HS-27A (cell line): ENCODE results near the gene MYO3B.

Source experiments
- DNase-seq: peaks from one replicate; pipeline ENCODE4 v3.0.0-alpha.2; 2012; ENCODE audit warnings: low read depth, missing footprints

Gene MYO3B

DNA sequence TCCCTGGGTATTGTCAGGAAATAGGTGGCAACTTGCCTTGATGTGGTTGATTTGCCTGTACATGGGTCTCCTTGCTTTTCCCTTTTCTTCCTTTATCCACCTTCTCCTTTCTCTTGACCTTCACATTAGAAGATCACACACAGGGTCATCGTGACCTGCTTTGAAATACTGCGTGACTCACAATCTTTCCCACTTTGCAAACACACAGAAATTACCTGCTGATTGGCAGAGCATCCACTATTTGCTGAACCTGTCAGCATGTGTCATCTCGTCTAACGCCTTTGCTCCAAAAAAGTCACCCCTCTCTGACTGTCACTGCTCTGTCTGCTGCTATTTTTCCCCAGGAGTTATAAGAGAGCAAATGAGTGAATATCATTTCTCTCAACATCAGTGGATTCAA, 60.8 kb downstream of the MYO3B start:
- no peak for DNase-seq

GRCh38 chr2:170240629-170241028, 62.7 kb downstream of the MYO3B start:
- DNase-seq = no peak

GRCh38 chr2:170241756-170242155, 63.8 kb downstream of the MYO3B start:
- no peak for DNase-seq

- DNase-seq = no peak
Measured at GRCh38 chr2:170243118-170243837, 65.3 kb downstream of the MYO3B start.

- no peak for DNase-seq
Measured at GRCh38 chr2:170243898-170244297, 66.0 kb downstream of the MYO3B start.

- DNase-seq = no peak
Measured at GRCh38 chr2:170244555-170244954, 66.6 kb downstream of the MYO3B start.

GRCh38 chr2:170245312-170245711, 67.4 kb downstream of the MYO3B start:
- no peak for DNase-seq

DNA sequence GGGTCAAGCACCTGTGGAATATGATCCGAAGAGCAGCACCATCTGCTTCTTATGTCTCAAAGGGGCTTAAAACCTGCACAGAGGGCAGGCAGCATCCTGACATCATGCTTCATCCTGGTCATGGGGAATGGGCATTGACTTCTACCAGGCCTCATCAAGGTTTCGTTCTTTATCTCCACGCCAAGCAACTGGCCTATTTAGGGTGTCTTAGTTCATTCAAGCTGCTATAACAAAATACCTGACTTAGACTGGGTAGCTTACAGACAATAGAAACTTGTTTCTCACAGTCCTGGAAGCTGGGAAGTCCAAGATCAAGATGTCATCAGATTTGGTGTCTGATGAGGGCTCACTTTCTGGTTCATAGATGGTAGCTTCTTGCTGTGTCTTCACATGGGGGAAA, 69.4 kb downstream of the MYO3B start:
- DNase-seq = no peak

DNA sequence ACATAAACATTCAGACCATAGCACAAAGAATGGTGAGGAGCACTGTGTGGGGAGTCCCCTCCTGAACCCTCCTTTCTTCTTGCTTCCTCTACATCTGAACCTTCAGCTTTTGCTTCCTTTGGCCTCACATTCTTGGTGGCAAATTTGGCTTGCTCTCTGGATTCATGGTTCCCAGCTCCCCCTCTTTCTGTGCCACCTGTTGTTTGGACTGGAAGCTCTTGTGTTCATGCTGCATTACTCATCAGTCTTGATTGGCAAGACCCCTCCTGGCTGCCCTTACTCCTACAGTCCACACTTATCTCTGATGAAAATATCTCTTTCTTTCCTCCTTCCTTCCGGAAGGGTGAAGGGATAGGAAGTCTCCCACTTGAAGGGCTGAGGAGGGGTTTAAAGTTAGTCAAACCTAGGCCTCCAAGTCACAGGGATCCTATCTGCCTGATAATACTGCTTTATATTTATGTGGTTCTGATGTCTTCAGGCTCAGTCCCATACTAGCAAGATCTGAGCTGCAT, 70.0 kb downstream of the MYO3B start:
- DNase-seq = no peak

- no peak for DNase-seq
Measured at GRCh38 chr2:170248574-170249393, 70.8 kb downstream of the MYO3B start.

DNA sequence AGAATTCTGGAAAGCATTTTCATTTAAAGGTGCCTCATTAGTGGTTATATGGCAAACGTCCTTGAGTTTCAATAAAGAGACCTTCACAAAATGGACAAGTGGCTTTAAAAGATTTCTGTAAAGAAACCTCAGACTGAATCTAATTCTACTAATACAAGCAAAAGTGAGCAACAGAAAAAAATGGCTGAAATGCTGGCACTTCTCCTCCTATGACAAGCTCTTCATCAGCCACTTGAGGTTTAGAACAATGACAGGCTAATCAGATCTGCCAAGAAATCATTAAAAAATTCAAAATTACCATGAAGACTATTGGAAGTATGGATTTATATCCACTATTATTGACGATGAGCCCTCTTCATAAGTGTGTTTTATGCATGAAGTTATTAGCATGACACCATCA, 71.8 kb downstream of the MYO3B start:
- DNase-seq = no peak

GRCh38 chr2:170250584-170250983, 72.6 kb downstream of the MYO3B start:
- DNase-seq = no peak

- DNase-seq = no peak
Measured at GRCh38 chr2:170252414-170252813, 74.5 kb downstream of the MYO3B start.

DNA sequence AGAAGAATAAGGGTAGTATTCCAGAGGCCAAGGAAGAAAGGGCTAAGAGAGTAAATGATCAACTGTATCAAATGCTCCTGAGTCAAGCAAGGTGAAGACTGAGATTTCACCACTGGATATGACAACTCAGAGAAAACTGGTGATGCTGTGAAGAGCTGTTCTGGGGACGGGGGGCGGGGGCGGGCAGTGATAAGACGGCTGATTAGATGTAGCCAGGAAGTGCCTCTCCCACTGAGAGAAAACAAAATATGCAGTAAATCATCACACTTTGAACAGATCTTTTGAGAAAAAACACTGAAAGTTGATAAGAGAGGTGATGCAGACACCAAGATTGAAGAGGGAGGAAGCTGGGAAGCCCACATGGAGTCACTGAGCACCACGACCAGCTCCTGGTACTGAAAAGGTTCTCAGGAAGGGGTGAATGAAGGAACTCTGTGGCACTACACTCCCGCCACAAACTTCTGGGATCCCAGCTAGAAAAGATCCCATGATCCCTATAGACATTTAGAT, 75.8 kb downstream of the MYO3B start:
- no peak for DNase-seq

- DNase-seq = no peak
Measured at GRCh38 chr2:170254293-170254732, 76.4 kb downstream of the MYO3B start.

GRCh38 chr2:170255137-170255536, 77.2 kb downstream of the MYO3B start:
- DNase-seq = no peak

- DNase-seq = no peak
Measured at GRCh38 chr2:170255971-170256370, 78.0 kb downstream of the MYO3B start.

DNA sequence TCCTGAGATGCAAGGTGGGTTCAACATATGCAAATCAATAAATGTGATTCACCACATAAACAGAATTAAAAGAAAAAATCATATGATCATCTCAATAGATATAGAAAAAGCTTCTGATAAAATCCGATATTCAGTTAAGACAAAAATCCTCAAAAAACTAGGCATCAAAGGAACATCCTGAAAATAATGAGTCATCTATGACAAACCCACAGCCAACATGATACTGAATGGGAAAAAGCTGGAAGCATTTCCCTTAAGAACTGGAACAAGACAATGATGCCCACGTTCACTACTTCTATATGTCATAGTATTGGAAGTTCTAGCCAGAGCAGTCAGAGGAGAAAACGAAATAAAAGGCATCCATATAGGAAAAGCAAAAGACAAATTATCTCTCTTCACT, 80.4 kb downstream of the MYO3B start:
- no peak for DNase-seq

DNA sequence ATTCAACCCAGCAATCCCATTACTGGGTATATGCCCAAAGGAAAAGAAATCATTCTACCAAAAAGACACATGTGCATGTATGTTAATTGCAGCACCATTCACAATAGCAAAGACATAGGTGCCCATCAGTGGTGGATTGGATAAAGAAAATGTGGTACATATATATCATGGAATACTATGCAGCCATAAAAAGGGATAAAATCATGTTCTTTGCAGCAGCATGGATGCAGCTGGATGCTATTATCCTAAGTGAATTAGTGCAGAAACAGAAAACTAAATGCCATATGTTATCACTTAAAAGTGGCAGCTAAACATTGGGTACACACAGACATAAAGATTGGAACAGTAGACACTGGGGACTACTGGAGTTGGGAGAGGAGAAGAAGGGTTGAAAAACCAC, 82.2 kb downstream of the MYO3B start:
- DNase-seq = no peak

- no peak for DNase-seq
Measured at GRCh38 chr2:170261566-170261965, 83.6 kb downstream of the MYO3B start.

GRCh38 chr2:170262343-170262742, 84.4 kb downstream of the MYO3B start:
- DNase-seq = no peak

DNA sequence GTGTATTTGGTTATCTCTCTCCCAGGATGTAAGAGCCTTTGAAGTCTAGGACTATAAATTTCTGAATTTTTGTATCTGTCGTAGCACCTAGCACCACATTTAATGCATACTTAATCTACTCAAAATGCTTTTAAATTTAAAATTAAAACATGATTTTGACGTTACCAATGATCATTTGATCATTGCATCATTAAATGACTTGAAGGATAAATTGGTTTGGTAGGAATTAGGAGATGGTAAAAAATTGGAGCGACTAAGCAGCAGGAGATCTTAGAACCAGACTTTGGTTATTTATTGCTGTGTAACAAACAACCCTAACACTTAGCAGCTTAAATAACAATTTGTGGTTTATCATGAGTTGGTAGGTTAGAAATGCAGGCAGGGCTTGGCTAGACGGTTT, 84.9 kb downstream of the MYO3B start:
- DNase-seq = no peak
